ENCODE data around the gene TRABD2A. TPM values are rescaled to one million over a fixed set of nuclear protein-coding genes. Genes with fewer than 3 reads are reported as not detected.

Gene TRABD2A
- polyA plus RNA-seq, 3 donors from 2014 or later = 0.66 to 3.0 TPM; not detected in 1

DNA sequence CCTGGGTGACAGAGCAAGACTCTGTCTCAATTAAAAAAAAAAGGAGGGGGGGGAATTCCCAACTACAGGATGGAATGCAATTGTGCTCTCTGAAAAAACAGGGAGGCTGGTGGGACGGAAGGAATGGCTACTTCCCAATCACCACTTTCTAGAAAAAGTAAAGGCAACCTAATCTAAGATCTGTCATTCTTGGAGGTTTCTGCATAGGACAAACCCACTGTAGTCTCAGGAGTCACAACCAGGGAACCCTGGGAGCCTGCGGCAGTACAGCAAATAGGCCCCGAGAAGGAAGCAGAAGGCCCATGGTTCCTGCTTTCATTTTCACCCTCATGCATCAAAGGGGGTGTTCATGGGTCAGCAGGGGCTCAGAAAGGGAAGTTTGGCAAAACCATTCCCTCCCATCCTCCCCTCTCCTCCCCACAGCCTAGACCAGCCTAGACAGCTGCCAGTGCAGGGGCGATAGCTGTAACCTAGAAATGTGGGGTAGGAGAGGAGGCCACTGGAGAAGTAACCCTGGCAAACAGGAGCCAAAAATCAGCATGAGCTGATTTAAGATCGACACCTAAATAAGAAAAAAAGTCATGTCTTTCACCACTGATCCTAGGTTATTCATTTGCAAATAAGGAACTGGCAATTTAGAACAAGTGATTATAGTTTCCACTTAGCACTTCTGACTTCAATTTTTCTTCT is 48.0 kb downstream of the TRABD2A start:
- Mint-ChIP-seq H3K27me3 (ENCODE audit: low read depth in 3 of 3) (peaks cover 0 to 3% (median 3%) of the 10 kb centered on the region in 3 donors), H3K4me1 (peaks cover 24 to 25% of the 10 kb centered on the region in 2 donors), H3K9me3 (peaks cover 0 to 12% (median 3%) of the 10 kb centered on the region in 6 donors), H3K27ac (peak overlapping the region in 5 of 6 donors; percentile 21 to 49 (median 31)), H3K4me3 (peak overlapping the region in 1 of 5 donors; percentile 22), H3K36me3 (peaks cover 0 to 14% (median 6%) of the 10 kb centered on the region in 3 donors)
- DNase-seq = peak in 1 of 3 donors; percentile 6

DNA sequence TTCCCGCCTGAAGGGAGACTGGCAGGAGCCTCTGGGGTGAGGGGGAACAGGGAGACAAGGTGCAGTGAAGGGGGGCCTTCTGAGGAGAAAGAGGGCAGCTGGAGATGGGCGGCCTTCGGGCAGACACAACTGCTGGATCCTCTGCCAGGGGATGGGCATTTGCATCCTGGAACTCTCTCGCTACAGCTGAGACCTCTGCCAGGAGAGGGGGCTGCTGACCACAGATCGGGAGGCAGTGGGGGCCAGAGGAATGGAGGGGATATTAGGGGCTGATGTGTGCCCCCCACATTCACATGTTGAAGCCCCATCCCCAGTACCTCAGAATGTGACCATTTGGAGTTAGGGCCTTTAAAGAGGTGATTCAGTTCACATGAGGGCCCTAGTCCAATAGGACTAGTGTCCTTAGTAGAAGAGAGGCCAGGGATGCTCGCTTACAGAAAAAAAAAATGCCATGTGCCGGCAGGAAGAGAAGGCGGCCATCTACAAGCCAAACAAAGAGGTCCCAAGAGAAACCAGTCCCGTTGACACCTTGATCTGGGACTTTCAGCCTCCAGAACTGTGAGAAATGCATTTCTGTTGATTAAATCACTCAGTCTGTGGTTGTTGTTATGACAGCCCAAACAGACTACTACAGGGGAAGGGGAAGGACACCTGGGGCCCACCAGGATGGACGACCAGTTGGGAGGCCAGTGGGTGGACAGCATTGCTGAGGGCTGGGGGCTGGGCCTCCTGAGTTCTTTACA is 50.0 kb downstream of the TRABD2A start:
- Mint-ChIP-seq H3K27ac (peak overlapping the region in 4 of 6 donors; percentile 12 to 88 (median 50)), H3K4me1 (peaks cover 21 to 27% of the 10 kb centered on the region in 2 donors), H3K36me3 (peaks cover 0 to 3% (median 3%) of the 10 kb centered on the region in 3 donors), H3K9me3 (peaks cover 0 to 4% (median 0%) of the 10 kb centered on the region in 6 donors), H3K27me3 (ENCODE audit: low read depth in 3 of 3) (peaks cover 0 to 2% (median 2%) of the 10 kb centered on the region in 3 donors), H3K4me3 (peak overlapping the region in 3 of 5 donors; percentile 8 to 36 (median 12))
- DNase-seq = peak in 1 of 3 donors; percentile 6

GRCh38 chr2:84830095-84830494 is 50.8 kb downstream of the TRABD2A start:
- no peak overlapping the region for H3K4me3 Mint-ChIP-seq
- H3K4me1 Mint-ChIP-seq = peaks cover 21 to 27% of the 10 kb centered on the region in 2 donors
- no peaks in the 10 kb centered on the region for H3K36me3 Mint-ChIP-seq
- H3K27me3 Mint-ChIP-seq (ENCODE audit: low read depth in 3 of 3) = peaks cover 0 to 2% (median 2%) of the 10 kb centered on the region in 3 donors
- no peaks in the 10 kb centered on the region for H3K9me3 Mint-ChIP-seq
- H3K27ac Mint-ChIP-seq = no peak overlapping the region
- no peak for DNase-seq

DNA sequence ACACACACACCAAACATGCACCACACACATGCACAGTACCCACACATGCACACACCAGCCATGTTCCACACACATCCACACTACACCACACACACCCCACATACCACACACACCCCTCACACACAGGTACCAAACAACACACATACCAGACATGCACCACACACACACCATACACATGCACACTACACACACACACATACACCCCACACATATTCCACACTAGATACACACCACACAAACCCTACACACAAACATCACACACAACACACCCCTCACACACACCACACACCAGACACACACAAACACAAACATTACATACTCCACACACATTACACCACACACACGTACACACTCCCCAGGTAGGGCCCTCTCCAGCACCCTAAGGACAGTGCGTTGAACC is 51.2 kb downstream of the TRABD2A start:
- no peaks in the 10 kb centered on the region for H3K9me3 Mint-ChIP-seq
- DNase-seq = no peak
- no peak overlapping the region for H3K27ac Mint-ChIP-seq
- H3K36me3 Mint-ChIP-seq = no peaks in the 10 kb centered on the region
- H3K4me1 Mint-ChIP-seq = peaks cover 21 to 27% of the 10 kb centered on the region in 2 donors
- H3K4me3 Mint-ChIP-seq = no peak overlapping the region
- H3K27me3 Mint-ChIP-seq (ENCODE audit: low read depth in 3 of 3) = peaks cover 0 to 2% (median 2%) of the 10 kb centered on the region in 3 donors

- no peaks in the 10 kb centered on the region for H3K9me3 Mint-ChIP-seq
- DNase-seq = no peak
- H3K4me3 Mint-ChIP-seq = no peak overlapping the region
- H3K27ac Mint-ChIP-seq = no peak overlapping the region
- H3K4me1 Mint-ChIP-seq = peaks cover 16 to 21% of the 10 kb centered on the region in 2 donors
- no peaks in the 10 kb centered on the region for H3K36me3 Mint-ChIP-seq
- H3K27me3 Mint-ChIP-seq (ENCODE audit: low read depth in 3 of 3) = peaks cover 0 to 2% (median 0%) of the 10 kb centered on the region in 3 donors
These were observed 52.8 kb downstream of the TRABD2A start for GRCh38 chr2:84827978-84828575.

- Mint-ChIP-seq H3K27me3 (ENCODE audit: low read depth in 3 of 3) (peaks cover 0 to 2% (median 0%) of the 10 kb centered on the region in 3 donors), H3K27ac (no peak overlapping the region), H3K36me3 (peaks cover 0 to 4% (median 0%) of the 10 kb centered on the region in 3 donors), H3K4me3 (no peak overlapping the region), H3K4me1 (peaks cover 11 to 16% of the 10 kb centered on the region in 2 donors), H3K9me3 (no peaks in the 10 kb centered on the region)
- no peak for DNase-seq
These were observed 57.1 kb downstream of the TRABD2A start for GRCh38 chr2:84823788-84824187.

DNA sequence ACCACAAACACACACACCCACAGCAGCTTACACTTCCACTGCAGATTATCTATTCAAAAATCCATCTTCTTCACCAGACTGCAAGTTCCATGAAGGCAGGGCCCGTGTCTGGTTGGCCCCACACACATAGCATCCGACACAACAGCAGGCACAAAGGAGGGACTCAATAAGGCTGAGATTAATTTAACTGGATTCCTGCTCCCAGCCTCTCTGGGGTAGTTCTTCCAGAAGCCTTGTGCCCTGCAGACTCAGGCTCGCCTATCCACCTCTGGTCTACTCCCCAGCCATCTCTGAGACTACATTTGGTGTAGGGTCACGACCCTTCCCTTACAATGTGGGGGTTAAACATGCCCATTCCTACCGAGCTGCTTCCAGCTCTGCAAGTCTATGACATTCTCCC is 57.7 kb downstream of the TRABD2A start:
- no peak overlapping the region for H3K4me3 Mint-ChIP-seq
- no peaks in the 10 kb centered on the region for H3K9me3 Mint-ChIP-seq
- H3K27me3 Mint-ChIP-seq (ENCODE audit: low read depth in 3 of 3) = peaks cover 0 to 2% (median 0%) of the 10 kb centered on the region in 3 donors
- H3K36me3 Mint-ChIP-seq = peaks cover 0 to 4% (median 0%) of the 10 kb centered on the region in 3 donors
- H3K4me1 Mint-ChIP-seq = peaks cover 7 to 11% of the 10 kb centered on the region in 2 donors
- no peak for DNase-seq
- peak overlapping the region in 1 of 6 donors; percentile 19 for H3K27ac Mint-ChIP-seq

DNA sequence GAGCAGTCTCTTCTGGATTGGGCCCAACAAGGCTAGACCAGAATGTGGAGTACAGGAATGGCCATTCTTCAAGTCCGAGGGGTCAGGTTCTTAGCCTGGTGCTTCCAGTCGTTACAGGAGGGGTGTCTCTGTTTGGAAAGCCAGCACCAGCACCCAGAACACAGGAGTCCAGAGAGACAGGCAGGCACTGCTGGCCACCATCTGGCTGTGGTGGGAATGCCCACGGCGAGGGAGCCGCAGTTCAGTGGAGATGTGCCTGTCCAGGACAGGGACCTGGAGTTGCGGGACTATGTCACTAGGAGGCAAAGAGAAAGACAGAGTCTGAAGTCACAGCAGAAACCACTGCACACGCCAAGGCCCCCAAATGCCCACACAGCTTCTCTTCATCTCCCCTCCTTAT is 59.1 kb downstream of the TRABD2A start:
- H3K9me3 Mint-ChIP-seq = no peaks in the 10 kb centered on the region
- H3K36me3 Mint-ChIP-seq = peaks cover 0 to 8% (median 0%) of the 10 kb centered on the region in 3 donors
- no peak overlapping the region for H3K4me3 Mint-ChIP-seq
- peak overlapping the region in 1 of 6 donors; percentile 33 for H3K27ac Mint-ChIP-seq
- no peak for DNase-seq
- peaks cover 7 to 13% of the 10 kb centered on the region in 2 donors for H3K4me1 Mint-ChIP-seq
- H3K27me3 Mint-ChIP-seq (ENCODE audit: low read depth in 3 of 3) = peaks cover 0 to 2% (median 2%) of the 10 kb centered on the region in 3 donors

GRCh38 chr2:84817239-84817655 is 63.6 kb downstream of the TRABD2A start:
- H3K36me3 Mint-ChIP-seq = peaks cover 0 to 12% (median 3%) of the 10 kb centered on the region in 3 donors
- H3K27me3 Mint-ChIP-seq (ENCODE audit: low read depth in 3 of 3) = peaks cover 0 to 5% (median 4%) of the 10 kb centered on the region in 3 donors
- peaks cover 12 to 23% of the 10 kb centered on the region in 2 donors for H3K4me1 Mint-ChIP-seq
- H3K4me3 Mint-ChIP-seq = no peak overlapping the region
- no peak for DNase-seq
- no peaks in the 10 kb centered on the region for H3K9me3 Mint-ChIP-seq
- peak overlapping the region in 3 of 6 donors; percentile 23 to 35 (median 26) for H3K27ac Mint-ChIP-seq

- DNase-seq = no peak
- Mint-ChIP-seq H3K36me3 (peaks cover 0 to 12% (median 3%) of the 10 kb centered on the region in 3 donors), H3K4me3 (no peak overlapping the region), H3K9me3 (no peaks in the 10 kb centered on the region), H3K4me1 (peaks cover 12 to 23% of the 10 kb centered on the region in 2 donors), H3K27ac (peak overlapping the region in 1 of 6 donors; percentile 32), H3K27me3 (ENCODE audit: low read depth in 3 of 3) (peaks cover 0 to 5% (median 4%) of the 10 kb centered on the region in 3 donors)
These were observed 64.4 kb downstream of the TRABD2A start for GRCh38 chr2:84816426-84817026.

GRCh38 chr2:84815146-84815545 is 65.7 kb downstream of the TRABD2A start:
- peaks cover 2 to 9% (median 3%) of the 10 kb centered on the region in 3 donors for H3K27me3 Mint-ChIP-seq (ENCODE audit: low read depth in 3 of 3)
- H3K27ac Mint-ChIP-seq = no peak overlapping the region
- no peak overlapping the region for H3K4me3 Mint-ChIP-seq
- peaks cover 0 to 12% (median 3%) of the 10 kb centered on the region in 3 donors for H3K36me3 Mint-ChIP-seq
- H3K9me3 Mint-ChIP-seq = no peaks in the 10 kb centered on the region
- peaks cover 9 to 17% of the 10 kb centered on the region in 2 donors for H3K4me1 Mint-ChIP-seq
- DNase-seq = no peak

GRCh38 chr2:84811839-84812431 is 68.9 kb downstream of the TRABD2A start:
- peaks cover 0 to 8% (median 3%) of the 10 kb centered on the region in 3 donors for H3K36me3 Mint-ChIP-seq
- peaks cover 27 to 34% of the 10 kb centered on the region in 2 donors for H3K4me1 Mint-ChIP-seq
- no peaks in the 10 kb centered on the region for H3K9me3 Mint-ChIP-seq
- no peak overlapping the region for H3K27ac Mint-ChIP-seq
- peaks cover 2 to 12% (median 4%) of the 10 kb centered on the region in 3 donors for H3K27me3 Mint-ChIP-seq (ENCODE audit: low read depth in 3 of 3)
- no peak for DNase-seq
- no peak overlapping the region for H3K4me3 Mint-ChIP-seq

GRCh38 chr2:84808279-84808678 is 72.6 kb downstream of the TRABD2A start:
- Mint-ChIP-seq H3K36me3 (no peaks in the 10 kb centered on the region), H3K27ac (peak overlapping the region in 4 of 6 donors; percentile 11 to 57 (median 24)), H3K4me1 (peaks cover 21 to 23% of the 10 kb centered on the region in 2 donors), H3K27me3 (ENCODE audit: low read depth in 3 of 3) (peaks cover 2 to 11% (median 3%) of the 10 kb centered on the region in 3 donors), H3K9me3 (no peaks in the 10 kb centered on the region), H3K4me3 (peak overlapping the region in 2 of 5 donors; percentile 9 to 10)
- DNase-seq = no peak
